ENCODE data around the gene LRP5. TPM values are rescaled to one million over a fixed set of nuclear protein-coding genes. Genes with fewer than 3 reads are reported as not detected.

Gene LRP5
- total and polyA plus RNA-seq, 9 donors, result 3.1 to 63.8 (median 47.2) TPM

DNA sequence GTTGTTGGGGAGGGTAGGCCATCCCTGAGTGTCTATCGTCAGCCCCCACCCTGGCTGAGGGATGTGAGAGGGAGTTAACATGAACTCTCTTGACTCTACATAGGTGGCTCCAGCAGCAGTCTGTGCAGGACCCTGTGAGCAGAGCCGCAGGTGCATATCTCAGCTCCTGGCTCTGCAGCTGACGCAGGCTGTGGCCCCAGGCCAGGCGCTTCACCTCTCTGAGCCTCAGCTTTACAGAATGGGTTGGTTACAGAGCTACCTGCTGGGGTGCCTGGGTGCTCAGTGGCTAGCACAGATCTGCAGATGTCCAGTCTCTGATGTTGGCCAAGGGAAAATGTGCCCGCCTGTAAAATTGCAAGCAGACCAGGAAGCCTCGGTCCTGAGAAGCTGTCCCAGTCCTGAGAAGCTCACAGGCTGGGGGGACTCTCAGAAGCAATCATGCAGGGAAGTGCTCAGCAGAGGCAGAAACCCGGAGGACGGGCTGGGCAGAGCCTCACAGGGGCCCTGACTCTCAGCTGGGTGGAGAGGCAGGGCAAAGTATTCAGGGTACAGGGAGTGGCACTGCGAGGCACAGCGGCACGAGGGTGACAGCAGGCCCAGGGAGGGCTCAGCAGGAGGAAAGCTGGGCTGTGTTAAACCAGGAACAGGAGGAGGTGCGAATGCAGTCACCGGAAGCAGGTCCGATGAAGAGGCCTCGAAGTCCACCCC lies 15.9 kb upstream of the LRP5 start:
- TF ChIP-seq EP300 (IDR thresholded peaks at IDR 0.05) (no peak), POLR2A (IDR thresholded peaks at IDR 0.05) (no peak)
- TF ChIP-seq, protein P1, sequence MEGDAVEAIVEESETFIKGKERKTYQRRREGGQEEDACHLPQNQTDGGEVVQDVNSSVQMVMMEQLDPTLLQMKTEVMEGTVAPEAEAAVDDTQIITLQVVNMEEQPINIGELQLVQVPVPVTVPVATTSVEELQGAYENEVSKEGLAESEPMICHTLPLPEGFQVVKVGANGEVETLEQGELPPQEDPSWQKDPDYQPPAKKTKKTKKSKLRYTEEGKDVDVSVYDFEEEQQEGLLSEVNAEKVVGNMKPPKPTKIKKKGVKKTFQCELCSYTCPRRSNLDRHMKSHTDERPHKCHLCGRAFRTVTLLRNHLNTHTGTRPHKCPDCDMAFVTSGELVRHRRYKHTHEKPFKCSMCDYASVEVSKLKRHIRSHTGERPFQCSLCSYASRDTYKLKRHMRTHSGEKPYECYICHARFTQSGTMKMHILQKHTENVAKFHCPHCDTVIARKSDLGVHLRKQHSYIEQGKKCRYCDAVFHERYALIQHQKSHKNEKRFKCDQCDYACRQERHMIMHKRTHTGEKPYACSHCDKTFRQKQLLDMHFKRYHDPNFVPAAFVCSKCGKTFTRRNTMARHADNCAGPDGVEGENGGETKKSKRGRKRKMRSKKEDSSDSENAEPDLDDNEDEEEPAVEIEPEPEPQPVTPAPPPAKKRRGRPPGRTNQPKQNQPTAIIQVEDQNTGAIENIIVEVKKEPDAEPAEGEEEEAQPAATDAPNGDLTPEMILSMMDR (IDR thresholded peaks at IDR 0.05), result no peak
- no peaks in the 10 kb centered on the region for H3K9me3 ChIP-seq
- no peaks in the 10 kb centered on the region for H3K4me1 ChIP-seq (ENCODE audit: insufficient read depth)
- DNase-seq, result no peak
- 82 to 89% (median 83%) methylated on average over 15 of the region's 15 CpGs for WGBS, 3 donors
- no peaks in the 10 kb centered on the region for H3K36me3 ChIP-seq
- H3K27me3 ChIP-seq, result no peaks in the 10 kb centered on the region
- no peak overlapping the region for H3K4me3 ChIP-seq
- intact Hi-C loops (cut with DNase I), result loop anchor here (5.0 kb wide), 2 partner anchors 39 to 84 kb away; partner anchors contain the start of gene KMT5B (in 2 of the 4)
- H3K27ac ChIP-seq, result no peak overlapping the region

DNA sequence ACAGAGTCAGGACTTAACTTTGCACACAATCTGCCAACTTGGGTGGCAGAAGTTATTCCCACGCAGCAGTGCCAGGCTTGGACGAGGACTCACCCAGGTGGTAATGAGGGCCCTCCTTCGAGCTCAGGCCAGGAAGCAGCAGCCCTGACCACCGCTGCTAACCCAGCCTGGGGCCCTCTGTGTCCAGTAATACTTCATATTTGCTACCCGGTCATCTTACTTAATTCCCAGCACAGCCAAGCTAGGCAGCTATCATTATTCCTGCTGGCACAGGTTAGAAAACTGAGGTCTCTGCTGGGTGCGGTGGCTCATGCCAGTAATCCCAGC lies 15.4 kb upstream of the LRP5 start:
- TF ChIP-seq POLR2A (IDR thresholded peaks at IDR 0.05), result no peak
- no peak for TF ChIP-seq EP300 (IDR thresholded peaks at IDR 0.05)
- TF ChIP-seq, protein P1 (IDR thresholded peaks at IDR 0.05), result no peak
- DNase-seq, result no peak

DNA sequence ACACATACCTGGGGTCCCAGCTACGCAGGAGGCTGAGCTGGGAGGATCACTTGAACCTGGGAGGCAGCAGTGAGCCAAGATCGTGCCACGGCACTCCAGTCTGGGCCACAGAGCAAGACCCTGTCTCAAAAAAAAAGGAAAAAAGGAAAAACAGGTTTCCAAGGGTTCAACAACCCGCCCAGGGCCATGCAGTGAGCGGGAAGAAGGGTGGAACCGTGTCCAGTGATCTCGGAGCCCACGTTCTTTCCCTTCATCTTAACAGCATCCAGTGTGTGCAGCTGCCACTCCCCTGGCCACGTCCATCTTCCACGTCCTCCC lies 14.9 kb upstream of the LRP5 start:
- Histone ChIP-seq H3K36me3 (no peaks in the 10 kb centered on the region), H3K9me3 (no peaks in the 10 kb centered on the region), H3K27me3 (no peaks in the 10 kb centered on the region), H3K4me3 (no peak overlapping the region), H3K4me1 (ENCODE audit: insufficient read depth) (no peaks in the 10 kb centered on the region), H3K27ac (no peak overlapping the region)
- TF ChIP-seq, protein P1 (IDR thresholded peaks at IDR 0.05), result no peak
- TF ChIP-seq EP300 (IDR thresholded peaks at IDR 0.05) (no peak), POLR2A (IDR thresholded peaks at IDR 0.05) (no peak)
- intact Hi-C loops (cut with DNase I), result loop anchor here (5.0 kb wide), 2 partner anchors 40 to 85 kb away; partner anchors contain the start of gene KMT5B (in 2 of the 4)
- WGBS, 3 donors, result 26 to 28% (median 28%) methylated on average over 10 of the region's 10 CpGs
- no peak for DNase-seq

More for the DNA sequence above, 15.4 kb upstream of the LRP5 start:
- intact Hi-C loops (cut with DNase I), result loop anchor here (5.0 kb wide), 2 partner anchors 40 to 85 kb away; partner anchors contain the start of gene KMT5B (in 2 of the 4)
- H3K27me3 ChIP-seq, result no peaks in the 10 kb centered on the region
- H3K4me3 ChIP-seq, result no peak overlapping the region
- H3K4me1 ChIP-seq (ENCODE audit: insufficient read depth), result no peaks in the 10 kb centered on the region
- H3K27ac ChIP-seq, result no peak overlapping the region
- H3K36me3 ChIP-seq, result no peaks in the 10 kb centered on the region
- 91 to 94% (median 92%) methylated on average over 6 of the region's 6 CpGs for WGBS, 3 donors
- H3K9me3 ChIP-seq, result no peaks in the 10 kb centered on the region

DNA sequence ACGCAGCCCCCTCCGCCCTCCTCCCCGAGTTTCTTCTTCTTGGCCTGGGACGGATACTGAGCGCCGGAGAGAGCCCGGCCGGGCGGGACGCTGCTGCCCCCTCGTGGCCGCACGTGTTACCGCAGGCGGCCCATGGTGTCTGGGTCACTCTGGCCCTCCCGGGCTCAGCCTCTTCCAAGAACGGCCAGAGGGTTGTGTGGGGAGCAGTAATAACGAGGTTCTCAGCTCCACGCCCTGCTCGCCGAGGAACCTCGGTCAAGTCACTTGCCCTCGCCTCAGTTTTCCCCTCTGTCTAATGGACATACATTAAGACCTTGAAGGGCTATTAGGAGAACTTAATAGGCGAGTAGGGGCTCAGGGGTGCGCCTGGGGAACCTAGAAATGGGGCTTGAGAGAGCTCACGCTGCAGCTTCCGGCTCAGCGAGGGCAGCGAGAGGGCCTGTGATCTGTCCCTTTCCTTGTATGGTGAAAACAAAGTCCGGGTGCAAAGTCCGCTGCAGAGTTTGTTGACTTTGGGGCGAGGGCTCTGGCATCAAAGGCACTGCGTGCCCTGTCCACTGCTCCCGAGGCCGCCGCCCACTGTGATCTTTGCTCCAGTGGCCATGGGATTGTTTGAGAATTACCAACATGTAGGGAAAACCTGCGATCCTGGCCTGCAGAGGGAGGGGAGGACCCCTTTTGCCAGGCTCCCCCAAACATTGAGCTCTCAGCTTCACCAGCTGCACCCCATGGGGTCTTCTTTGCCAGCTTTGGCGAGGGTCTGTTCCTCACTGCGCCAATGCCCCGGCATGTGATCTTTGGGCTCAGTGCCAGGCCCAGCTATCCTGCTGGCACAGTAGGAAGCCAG lies 14.4 kb upstream of the LRP5 start:
- no peaks in the 10 kb centered on the region for H3K4me1 ChIP-seq (ENCODE audit: insufficient read depth)
- no peak for TF ChIP-seq POLR2A (IDR thresholded peaks at IDR 0.05)
- TF ChIP-seq, protein P1 (IDR thresholded peaks at IDR 0.05), result peak; percentile 92 to 95 (median 93)
- DNase-seq, result peak; percentile 67 to 89 (median 79)
- no peaks in the 10 kb centered on the region for H3K27me3 ChIP-seq
- WGBS, 3 donors, result 28 to 30% (median 29%) methylated on average over 40 of the region's 40 CpGs
- H3K36me3 ChIP-seq, result no peaks in the 10 kb centered on the region
- no peak overlapping the region for H3K27ac ChIP-seq
- intact Hi-C loops (cut with DNase I), result loop anchor here (2.0 to 5.0 kb wide), 3 partner anchors 41 to 86 kb away; partner anchors contain the start of gene KMT5B (in 2 of the 4)
- H3K9me3 ChIP-seq, result no peaks in the 10 kb centered on the region
- H3K4me3 ChIP-seq, result no peak overlapping the region

All from ovary (tissue), 9 donors.